A549 (cell line): ENCODE measurements around the gene SPAG4. TPM values are rescaled to one million over a fixed set of nuclear protein-coding genes. Genes with fewer than 3 reads are reported as not detected.

Source experiments
- ATAC-seq, 2 experiments: fragments of 200-7000 bp in 1 of 2; fragments of >200 bp in 1 of 2; cut with Nextera tagmentation in 1 of 2; cut with Tn5 transposase in 1 of 2; 3 replicates each; pipeline versions ENCODE4 v1.8.0 to v1.9.1; 2018 to 2020; ENCODE audit warnings: mild to moderate bottlenecking in 1 of 2, moderate library complexity in 1 of 2
- CTCF ChIA-PET: fragments of 300-600 bp; sonication (Branson Sonifier 250); formaldehyde crosslinking; extraction: SDS; loops from one replicate; lab custom pipeline; 2021; ENCODE audit warnings: antibody characterized with exemption, inconsistent platforms; lab: Yijun Ruan, JAX
- POLR2A ChIA-PET: fragments of 350-600 bp; formaldehyde crosslinking; extraction: SDS; loops from one replicate; lab custom pipeline; 2021; ENCODE audit warnings: antibody characterized with exemption, inconsistent platforms; lab: Yijun Ruan, JAX
- DNase-seq, 2 experiments: peaks; one replicate each; pipeline versions ENCODE4 v3.0.0 to v3.0.0-alpha.2; 2011 to 2016; ENCODE audit warnings: low read depth in 1 of 2, low spot score in 1 of 2
- FAIRE-seq: peaks from 2 replicates; lab custom pipeline; 2011; peaks lifted over from hg19 to GRCh38; lab: Jason Lieb, UNC
- H3K27ac ChIP-seq, 2 experiments: fragments of >200 bp; sonication (Bioruptor Twin); formaldehyde crosslinking; 3 replicates each; pipeline ENCODE4 v1.5.1; 2016 to 2017
- H3K4me1 ChIP-seq: fragments of >200 bp; sonication (Bioruptor Twin); formaldehyde crosslinking; 3 replicates; pipeline ENCODE4 v1.6.1; 2016
- H3K4me2 ChIP-seq: fragments of >200 bp; sonication (Bioruptor Twin); formaldehyde crosslinking; 3 replicates; pipeline ENCODE4 v1.6.1; 2016
- H3K4me3 ChIP-seq: fragments of >200 bp; sonication (Bioruptor Twin); formaldehyde crosslinking; 3 replicates; pipeline ENCODE4 v1.5.1; 2016
- H3K9me3 ChIP-seq: fragments of >200 bp; sonication (Bioruptor Twin); formaldehyde crosslinking; 3 replicates; pipeline ENCODE4 v1.6.1; 2016
- BCL3 ChIP-seq: fragments of >200 bp; sonication (Bioruptor Twin); formaldehyde crosslinking; IDR thresholded peaks from 3 replicates; pipeline ENCODE4 v1.6.1; 2016
- BHLHE40 ChIP-seq: IDR thresholded peaks from 2 replicates; pipeline ENCODE4 v1.6.1; 2012; ENCODE audit warnings: low read depth, low read length, inconsistent platforms
- CBX2 ChIP-seq: fragments of 200-600 bp; sonication (generic); IDR thresholded peaks from 2 replicates; pipeline ENCODE4 v1.6.1; 2016; ENCODE audit warnings: low read depth, mild to moderate bottlenecking, borderline replicate concordance
- CEBPB ChIP-seq, 2 experiments: fragments of >200 bp in 1 of 2; sonication (Bioruptor Twin) in 1 of 2; formaldehyde crosslinking in 1 of 2; IDR thresholded peaks; 2 replicates each; pipeline ENCODE4 v1.6.1; 2012 to 2016
- E2F6 ChIP-seq: IDR thresholded peaks from 2 replicates; pipeline ENCODE4 v1.6.1; 2012; ENCODE audit warnings: low read depth, borderline replicate concordance
- HDAC2 ChIP-seq: fragments of 200-600 bp; sonication (generic); IDR thresholded peaks from 2 replicates; pipeline ENCODE4 v1.6.1; 2016
- HES2 ChIP-seq: fragments of >200 bp; sonication (Bioruptor Twin); formaldehyde crosslinking; IDR thresholded peaks from 2 replicates; pipeline ENCODE4 v1.6.1; 2016
- HMGXB4 ChIP-seq: fragments of 250-450 bp; sonication (Bioruptor Pico); IDR thresholded peaks from 2 replicates; pipeline ENCODE4 v1.5.0; 2021; ENCODE audit warnings: mild to moderate bottlenecking, moderate library complexity, borderline replicate concordance
- JUN ChIP-seq, 2 experiments: fragments of >200 bp; sonication (Bioruptor Twin); formaldehyde crosslinking; IDR thresholded peaks; 2 replicates in 1 of 2; 3 replicates in 1 of 2; pipeline ENCODE4 v1.6.1; 2016 to 2017
- KDM5A ChIP-seq: fragments of 200-600 bp; sonication (generic); IDR thresholded peaks from 2 replicates; pipeline ENCODE4 v1.6.1; 2016; ENCODE audit warnings: antibody characterized with exemption, mild to moderate bottlenecking
- MAFK ChIP-seq: fragments of 450-650 bp; IDR thresholded peaks from 2 replicates; pipeline ENCODE4 v1.6.1; 2014; ENCODE audit not compliant: partially characterized antibody
- MAX ChIP-seq: IDR thresholded peaks from 2 replicates; pipeline ENCODE4 v1.6.1; 2012
- MAZ ChIP-seq: fragments of 150-350 bp; IDR thresholded peaks from 2 replicates; pipeline ENCODE4 v1.6.1; 2014; ENCODE audit warnings: antibody characterized with exemption, low read depth, low read length, borderline replicate concordance
- MYC ChIP-seq: IDR thresholded peaks from 2 replicates; pipeline ENCODE4 v1.6.1; 2012; ENCODE audit warnings: mild to moderate bottlenecking, inconsistent platforms, low read length, improper control_type of control experiment, borderline replicate concordance
- PBX3 ChIP-seq: IDR thresholded peaks from 2 replicates; pipeline ENCODE4 v1.6.1; 2012
- RNF2 ChIP-seq: fragments of 200-600 bp; sonication (generic); IDR thresholded peaks from 2 replicates; pipeline ENCODE4 v1.6.1; 2016; ENCODE audit warnings: low read depth, mild to moderate bottlenecking, antibody characterized with exemption, moderate library complexity, borderline replicate concordance
- SMC3 ChIP-seq: fragments of >200 bp; sonication (Bioruptor Twin); formaldehyde crosslinking; IDR thresholded peaks from 3 replicates; pipeline ENCODE4 v1.6.1; 2018; ENCODE audit warnings: inconsistent platforms
- SREBF2 ChIP-seq: fragments of 450-650 bp; IDR thresholded peaks from 2 replicates; pipeline ENCODE4 v1.6.1; 2014; ENCODE audit warnings: mild to moderate bottlenecking, moderate library complexity
- USF2 ChIP-seq: fragments of 450-650 bp; IDR thresholded peaks from 2 replicates; pipeline ENCODE4 v1.6.1; 2014; ENCODE audit warnings: antibody characterized with exemption
- ZC3H11A ChIP-seq: fragments of 450-650 bp; IDR thresholded peaks from 2 replicates; pipeline ENCODE4 v1.6.1; 2014; ENCODE audit warnings: antibody characterized with exemption, mild to moderate bottlenecking
- ZSCAN20 ChIP-seq: fragments of 250-450 bp; sonication (Bioruptor Pico); IDR thresholded peaks from 2 replicates; pipeline ENCODE4 v1.8.0; 2022; ENCODE audit warnings: mild to moderate bottlenecking, moderate library complexity
- WGBS: methylation state at CpG from one replicate; pipeline ENCODE4 v1.1.6; 2017; ENCODE audit errors: missing lambda C conversion rate; 5-methylcytosine and 5-hydroxymethylcytosine counted together
- polyA plus RNA-seq, 4 experiments: library from polyadenylated mRNA; depleted of rRNA in 3 of 4; stranded (reverse); fragments of >200 nt; fragmentation: RNase III in 1 of 4; extraction: RNeasy Plus Mini Kit Qiagen cat#74134 plus additional on column Dnase treatment in 1 of 4; gene quantifications; 2 replicates in 3 of 4; 3 replicates in 1 of 4; pipeline ENCODE4 v1.2.3, GENCODE V29; 2011 to 2017

Gene SPAG4
- polyA plus RNA-seq, 2 of the 4 experiments (the other 2 are of a cell fraction): 4.4 to 5.0 TPM

- CTCF ChIA-PET: interaction anchor here (0.7 to 1.6 kb wide), 2 partner anchors 16 to 18 kb away, joined by 3 to 8 read pairs; no protein-coding TSS in a partner anchor
- no peak; a peak in 1 of 6 replicates for ATAC-seq
Measured at GRCh38 chr20:35635652-35636051, 20.0 kb downstream of the SPAG4 start.

GRCh38 chr20:35636095-35636494, 20.5 kb downstream of the SPAG4 start:
- Histone ChIP-seq H3K4me3 (no peak overlapping the region), H3K4me2 (no peak overlapping the region), H3K4me1 (0 out of 3 replicates have a peak, but pooled peaks cover 3% of the 10 kb centered on the region), H3K27ac (no peak overlapping the region), H3K9me3 (no peaks in the 10 kb centered on the region)
- ATAC-seq: no peak
- DNase-seq: no peak
- ChIA-PET CTCF (interaction anchor here (0.7 to 1.8 kb wide), 4 partner anchors 15 to 22 kb away, joined by 3 to 6 read pairs (median 4); no protein-coding TSS in a partner anchor), POLR2A (no interaction called here)
- 89% methylated on average over 2 of the region's 2 CpGs for WGBS
- TF ChIP-seq HDAC2 (no peak), MAX (no peak), RNF2 (no peak), HMGXB4 (no peak), USF2 (no peak), MAZ (no peak), CEBPB (IDR thresholded peaks at IDR 0.05) (no peak), MAFK (no peak), BHLHE40 (no peak), PBX3 (no peak), ZC3H11A (no peak), SREBF2 (no peak)
- no peak for FAIRE-seq

More at GRCh38 chr20:35635652-35636051, 20.0 kb downstream of the SPAG4 start:
- TF ChIP-seq HES2: no peak
- no peak for TF ChIP-seq KDM5A
- no peak for TF ChIP-seq E2F6
- no peak for TF ChIP-seq CBX2
- no peak for TF ChIP-seq MYC
- TF ChIP-seq HDAC2: no peak
- no peak for TF ChIP-seq ZSCAN20
- TF ChIP-seq SMC3: no peak
- no peak for TF ChIP-seq JUN (IDR thresholded peaks at IDR 0.05)
- TF ChIP-seq BCL3: no peak
- no peak for TF ChIP-seq SREBF2
- TF ChIP-seq, all 56 proteins: peak for 0
- Histone ChIP-seq H3K4me3 (no peak overlapping the region), H3K4me2 (no peak overlapping the region), H3K4me1 (0 out of 3 replicates have a peak, but pooled peaks cover 3% of the 10 kb centered on the region), H3K9me3 (no peaks in the 10 kb centered on the region), H3K27ac (no peak overlapping the region)
- POLR2A ChIA-PET: no interaction called here
- 94% methylated on average over 4 of the region's 4 CpGs for WGBS
- FAIRE-seq: no peak
- DNase-seq: no peak
